ENCODE results near the gene KRT9.
A peak's percentile ranks its signal among the peaks of the same experiment; 100 is the strongest.
"Not testable (repeated sequence)": the region's sequence is repeated elsewhere in the genome, so short reads cannot be mapped to it uniquely, and the experiment has no call there.

Gene KRT9

DNA sequence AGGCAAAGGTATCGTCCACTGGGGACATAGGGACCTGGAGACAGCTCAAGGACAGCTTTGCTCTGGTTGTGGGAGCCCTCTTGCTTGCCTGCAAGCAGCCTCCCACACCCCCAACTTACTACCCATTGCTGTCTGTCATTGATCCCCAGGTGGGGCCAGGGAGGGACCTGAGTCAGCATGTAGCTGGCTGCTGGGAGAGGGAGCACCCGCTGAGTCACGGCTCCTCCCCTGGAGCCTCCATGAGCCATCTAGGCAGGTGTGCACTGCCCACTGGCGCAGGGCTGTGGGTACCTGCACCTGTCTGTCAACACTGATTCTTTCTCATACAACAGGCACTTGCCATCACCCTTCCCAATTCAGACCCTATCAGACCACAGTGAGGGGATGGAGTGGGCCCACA is 4.9 kb upstream of the KRT9 start:
- DNase-seq, H3K4me1 Mint-ChIP-seq, H3K4me3 Mint-ChIP-seq, CTCF ChIA-PET, H3K9me3 Mint-ChIP-seq, H3K27ac Mint-ChIP-seq, H3K36me3 Mint-ChIP-seq: not testable (repeated sequence)
- peaks cover 66% of the 10 kb centered on the region for H3K27me3 Mint-ChIP-seq

DNA sequence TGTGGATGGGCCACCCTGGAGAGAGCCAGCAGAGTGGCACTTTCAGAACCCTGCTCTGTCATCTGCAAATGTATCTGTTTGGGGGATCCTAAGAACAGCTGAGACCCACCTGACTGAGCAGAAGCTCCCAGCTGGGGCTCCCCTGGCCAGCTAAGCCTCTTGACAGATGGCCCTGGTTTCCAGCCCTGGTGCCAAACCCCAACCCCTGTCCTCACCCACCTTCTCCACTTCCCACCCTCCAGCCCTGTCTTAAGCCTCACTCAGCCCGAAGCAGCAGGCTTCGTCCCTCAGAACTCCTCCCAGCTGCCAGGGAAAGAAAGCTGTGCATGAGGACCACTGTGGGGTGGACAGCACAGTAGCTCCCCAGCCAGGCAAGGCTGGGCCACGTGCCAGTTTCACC is 3.5 kb upstream of the KRT9 start:
- no peak overlapping the region for H3K27ac Mint-ChIP-seq
- no peaks in the 10 kb centered on the region for H3K36me3 Mint-ChIP-seq
- peaks cover 65% of the 10 kb centered on the region for H3K27me3 Mint-ChIP-seq
- no peak for DNase-seq
- H3K9me3 Mint-ChIP-seq = no peaks in the 10 kb centered on the region
- no peak overlapping the region for H3K4me3 Mint-ChIP-seq
- no peaks in the 10 kb centered on the region for H3K4me1 Mint-ChIP-seq
- CTCF ChIA-PET = no interaction called here

DNA sequence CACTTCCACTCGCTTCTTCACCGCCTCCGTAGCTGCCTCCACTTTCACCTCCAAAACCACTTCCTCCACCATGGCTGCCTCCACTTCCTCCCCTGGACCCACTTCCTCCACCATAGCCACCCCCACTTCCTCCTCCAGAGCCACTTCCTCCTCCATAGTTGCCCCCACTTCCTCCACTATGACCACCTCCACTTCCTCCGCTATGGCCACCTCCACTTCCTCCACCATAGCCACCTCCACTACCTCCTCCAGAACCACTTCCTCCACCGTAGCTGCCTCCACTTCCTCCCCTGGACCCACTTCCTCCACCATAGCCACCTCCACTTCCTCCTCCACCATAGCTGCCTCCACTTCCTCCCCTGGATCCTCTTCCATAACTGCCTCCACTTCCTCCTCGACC is 4.5 kb downstream of the KRT9 start:
- DNase-seq = no peak

DNA sequence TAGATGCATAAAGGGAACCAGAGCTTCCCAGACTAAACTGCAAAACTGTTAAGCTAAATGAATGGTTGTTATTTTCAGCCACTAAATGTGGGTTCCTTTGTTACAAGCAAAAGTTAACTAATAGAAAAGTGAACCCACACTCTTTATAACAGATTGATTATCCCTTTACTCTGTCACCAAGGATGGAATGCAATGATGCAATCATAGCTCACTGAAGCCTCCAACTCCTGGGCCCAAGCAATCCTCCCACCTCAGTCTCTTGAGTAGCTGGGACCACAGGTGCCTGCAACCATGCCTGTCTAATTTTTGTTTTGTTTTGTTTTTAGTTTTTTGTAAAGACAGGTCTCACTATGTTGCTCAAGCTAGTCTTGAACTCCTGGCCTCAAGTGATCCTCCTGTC is 6.5 kb downstream of the KRT9 start:
- CTCF ChIA-PET = interaction anchor here (2.3 kb wide), 1 partner anchor 16 kb away, joined by 11 read pairs; no protein-coding TSS in a partner anchor
- no peak overlapping the region for H3K4me3 Mint-ChIP-seq
- peaks cover 23% of the 10 kb centered on the region for H3K9me3 Mint-ChIP-seq
- H3K4me1 Mint-ChIP-seq = peaks cover 8% of the 10 kb centered on the region
- peaks cover 4% of the 10 kb centered on the region for H3K36me3 Mint-ChIP-seq
- H3K27me3 Mint-ChIP-seq = peaks cover 58% of the 10 kb centered on the region
- no peak overlapping the region for H3K27ac Mint-ChIP-seq
- no peak for DNase-seq

More for the DNA sequence above, 4.5 kb downstream of the KRT9 start:
- H3K4me3 Mint-ChIP-seq = no peak overlapping the region
- CTCF ChIA-PET = interaction anchor here (2.1 kb wide), 1 partner anchor 19 kb away, joined by 9 read pairs; no protein-coding TSS in a partner anchor
- peaks cover 8% of the 10 kb centered on the region for H3K4me1 Mint-ChIP-seq
- peak overlapping the region; percentile 76 for H3K27ac Mint-ChIP-seq
- peaks cover 4% of the 10 kb centered on the region for H3K36me3 Mint-ChIP-seq
- H3K9me3 Mint-ChIP-seq = peaks cover 23% of the 10 kb centered on the region
- H3K27me3 Mint-ChIP-seq = peaks cover 57% of the 10 kb centered on the region

DNA sequence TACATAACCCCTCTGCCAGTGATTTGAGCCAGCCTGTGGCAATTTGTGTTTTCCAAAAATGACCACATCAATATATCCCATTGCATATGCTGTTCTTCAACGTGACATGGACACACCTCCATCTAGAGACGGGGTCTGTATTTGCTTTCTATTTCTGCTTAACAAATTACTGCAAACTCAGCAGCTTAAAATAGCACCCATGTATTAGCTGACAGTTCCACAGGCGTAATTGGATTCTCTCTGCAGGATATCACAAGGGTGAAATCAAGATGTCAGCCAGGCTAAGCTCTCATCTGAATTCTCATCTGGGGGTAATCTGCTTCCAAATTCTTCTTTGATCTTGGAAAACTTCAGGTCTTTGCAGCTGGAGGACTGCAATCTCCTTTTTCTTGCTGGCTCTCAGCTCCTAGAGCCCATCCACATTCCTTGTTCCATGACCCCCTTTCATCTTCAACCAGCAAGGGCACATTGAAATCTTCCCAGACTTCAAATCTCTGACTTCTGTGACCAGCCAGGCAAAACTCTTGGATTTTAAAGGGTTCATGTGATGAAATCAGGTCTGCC is 8.2 kb downstream of the KRT9 start:
- peaks cover 8% of the 10 kb centered on the region for H3K4me1 Mint-ChIP-seq
- peaks cover 4% of the 10 kb centered on the region for H3K36me3 Mint-ChIP-seq
- H3K27ac Mint-ChIP-seq = no peak overlapping the region
- no peak overlapping the region for H3K4me3 Mint-ChIP-seq
- no peak for DNase-seq
- H3K27me3 Mint-ChIP-seq = peaks cover 57% of the 10 kb centered on the region
- CTCF ChIA-PET = interaction anchor here (1.7 kb wide), 1 partner anchor 14 kb away, joined by 4 read pairs; no protein-coding TSS in a partner anchor
- H3K9me3 Mint-ChIP-seq = peaks cover 19% of the 10 kb centered on the region

DNA sequence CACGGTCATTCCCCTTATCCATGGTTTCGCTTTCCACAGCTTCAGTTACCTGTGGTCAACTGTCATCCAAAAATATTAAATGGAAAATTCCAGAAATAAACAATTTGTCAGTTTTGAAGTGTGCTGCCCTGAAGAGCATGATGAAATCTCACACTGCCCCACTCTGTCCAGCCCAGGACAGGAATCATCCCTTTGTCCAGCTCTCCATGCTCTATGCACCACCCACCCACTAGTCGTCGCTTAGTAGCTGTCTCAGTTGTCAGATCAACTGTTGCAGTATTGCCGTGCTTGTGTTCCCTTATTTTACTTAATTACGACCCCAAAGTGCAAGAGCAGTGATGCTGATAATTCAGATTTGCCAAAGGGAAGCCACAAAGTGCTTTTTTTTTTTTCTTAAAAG is 10.3 kb downstream of the KRT9 start:
- peaks cover 2% of the 10 kb centered on the region for H3K9me3 Mint-ChIP-seq
- CTCF ChIA-PET = interaction anchor here (4.7 kb wide), 1 partner anchor 12 kb away, joined by 33 read pairs; no protein-coding TSS in a partner anchor

DNA sequence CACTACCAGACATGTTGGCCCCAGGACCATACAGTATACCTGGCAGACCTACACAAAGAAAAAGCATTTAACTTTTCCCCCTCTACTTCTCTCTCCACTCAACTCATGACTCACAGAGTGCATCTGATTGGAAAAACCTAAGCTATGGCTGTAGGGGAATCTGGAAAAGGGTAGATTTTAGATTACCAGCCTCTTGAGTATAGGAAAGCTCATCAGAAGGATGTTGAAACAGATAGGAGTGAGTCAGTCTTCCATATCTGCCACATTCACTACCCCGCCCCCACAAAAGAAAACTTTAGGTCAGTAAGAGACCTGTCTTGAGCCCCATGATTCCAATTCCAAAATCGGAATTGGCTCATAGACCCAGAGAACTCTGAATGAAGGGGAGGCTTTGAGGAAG is 12.3 kb downstream of the KRT9 start:
- Mint-ChIP-seq H3K27ac (no peak overlapping the region), H3K27me3 (peaks cover 66% of the 10 kb centered on the region), H3K4me3 (no peak overlapping the region), H3K9me3 (no peaks in the 10 kb centered on the region), H3K36me3 (no peaks in the 10 kb centered on the region), H3K4me1 (no peaks in the 10 kb centered on the region)
- DNase-seq = no peak
- CTCF ChIA-PET = interaction anchor here (1.6 to 4.7 kb wide), 2 partner anchors 10 to 103 kb away, joined by 5 to 33 read pairs; no protein-coding TSS in a partner anchor

More for the DNA sequence above, 10.3 kb downstream of the KRT9 start:
- Mint-ChIP-seq H3K27ac (no peak overlapping the region), H3K4me3 (no peak overlapping the region), H3K27me3 (peaks cover 58% of the 10 kb centered on the region), H3K36me3 (no peaks in the 10 kb centered on the region), H3K4me1 (no peaks in the 10 kb centered on the region)
- no peak for DNase-seq

DNA sequence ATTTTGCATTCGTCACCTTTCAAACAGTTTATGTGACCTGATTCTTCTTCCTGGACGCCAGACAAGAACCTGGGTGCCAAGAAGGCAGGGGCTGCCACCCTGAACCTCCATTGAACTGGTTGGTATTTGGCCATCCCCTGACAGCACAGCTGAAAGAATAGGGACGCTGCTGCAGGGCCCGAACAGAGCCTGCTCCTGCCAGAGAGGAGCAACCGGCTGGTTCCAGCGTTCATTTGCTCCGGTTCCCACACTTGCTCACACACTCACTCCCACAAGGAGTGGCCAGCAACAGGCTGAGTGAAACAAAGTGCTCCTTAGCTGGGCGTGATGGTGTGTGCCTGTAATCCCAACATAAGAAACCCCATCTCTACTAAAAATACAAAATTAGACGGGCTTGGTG is 14.9 kb downstream of the KRT9 start:
- Mint-ChIP-seq H3K4me3 (no peak overlapping the region), H3K4me1 (no peaks in the 10 kb centered on the region), H3K9me3 (no peaks in the 10 kb centered on the region), H3K27me3 (peaks cover 61% of the 10 kb centered on the region), H3K36me3 (no peaks in the 10 kb centered on the region), H3K27ac (no peak overlapping the region)
- CTCF ChIA-PET = interaction anchor here (0.9 kb wide), 1 partner anchor 92 kb away, joined by 4 read pairs; no protein-coding TSS in a partner anchor
- no peak for DNase-seq

DNA sequence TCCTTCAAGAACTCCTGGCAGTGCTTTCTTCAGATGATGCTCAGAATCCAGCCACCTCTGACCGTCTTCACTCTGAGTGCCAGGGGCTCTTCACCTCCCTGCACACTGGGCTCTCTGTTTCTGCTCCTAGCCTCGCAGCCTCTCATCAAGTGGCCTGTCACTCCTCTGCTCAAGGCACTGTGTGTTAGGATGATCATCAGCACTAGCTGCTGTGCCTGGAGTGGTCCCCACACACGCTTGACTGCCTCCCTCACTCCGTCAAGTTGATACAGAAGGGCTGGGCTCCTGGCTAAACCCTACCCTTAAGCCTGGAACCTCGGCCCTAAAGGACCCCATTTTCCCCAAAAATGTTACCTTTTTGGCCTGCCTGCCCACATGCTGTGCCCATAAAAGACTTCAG is 15.6 kb downstream of the KRT9 start:
- Mint-ChIP-seq H3K9me3 (no peaks in the 10 kb centered on the region), H3K4me3 (no peak overlapping the region)
- CTCF ChIA-PET = no interaction called here

DNA sequence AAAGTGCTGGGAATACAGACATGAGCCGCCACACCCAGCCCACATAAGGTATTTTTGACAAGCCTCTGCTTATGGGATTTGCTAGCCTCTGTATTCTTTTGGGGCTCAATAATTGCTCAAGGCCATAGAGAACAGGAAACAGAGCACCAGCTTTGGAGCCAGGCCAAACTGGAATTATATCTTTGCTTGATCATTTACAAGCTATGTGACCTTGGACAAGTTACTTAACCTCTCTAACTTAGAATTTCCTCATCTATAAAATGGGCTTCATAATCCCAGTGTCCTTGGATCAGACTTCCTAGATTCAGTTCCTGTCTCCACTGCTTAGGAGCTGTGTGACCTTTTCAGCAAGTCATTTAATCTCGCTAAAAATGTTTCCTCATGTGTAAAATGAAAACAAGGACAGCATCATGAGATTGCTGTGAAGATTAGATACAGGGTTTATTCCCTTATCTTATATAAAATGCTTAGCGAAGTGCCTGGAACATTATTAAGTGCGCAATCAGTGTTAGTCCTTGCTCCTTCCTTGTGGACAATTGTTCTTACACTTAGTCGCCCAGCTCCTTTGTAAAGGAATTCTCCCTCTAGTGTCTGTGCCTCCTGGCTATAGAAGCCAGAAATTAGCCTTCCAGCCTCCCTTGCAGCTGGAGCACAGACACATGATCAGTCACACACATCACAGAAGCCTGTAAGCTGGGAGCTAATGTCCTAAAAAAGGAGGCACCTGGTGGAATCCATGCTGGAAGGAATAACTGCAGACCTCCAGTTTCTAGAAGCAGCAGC is 16.6 kb downstream of the KRT9 start:
- no peaks in the 10 kb centered on the region for H3K36me3 Mint-ChIP-seq
- H3K4me1 Mint-ChIP-seq = no peaks in the 10 kb centered on the region
- no peak for DNase-seq
- H3K27me3 Mint-ChIP-seq = peaks cover 58% of the 10 kb centered on the region
- no peak overlapping the region for H3K4me3 Mint-ChIP-seq
- CTCF ChIA-PET = interaction anchor here (1.0 kb wide), 1 partner anchor 108 kb away, joined by 3 read pairs; no protein-coding TSS in a partner anchor
- H3K9me3 Mint-ChIP-seq = no peaks in the 10 kb centered on the region
- H3K27ac Mint-ChIP-seq = no peak overlapping the region

More for the DNA sequence above, 15.6 kb downstream of the KRT9 start:
- Mint-ChIP-seq H3K4me1 (no peaks in the 10 kb centered on the region), H3K36me3 (no peaks in the 10 kb centered on the region), H3K27ac (no peak overlapping the region), H3K27me3 (peaks cover 61% of the 10 kb centered on the region)
- DNase-seq = no peak

DNA sequence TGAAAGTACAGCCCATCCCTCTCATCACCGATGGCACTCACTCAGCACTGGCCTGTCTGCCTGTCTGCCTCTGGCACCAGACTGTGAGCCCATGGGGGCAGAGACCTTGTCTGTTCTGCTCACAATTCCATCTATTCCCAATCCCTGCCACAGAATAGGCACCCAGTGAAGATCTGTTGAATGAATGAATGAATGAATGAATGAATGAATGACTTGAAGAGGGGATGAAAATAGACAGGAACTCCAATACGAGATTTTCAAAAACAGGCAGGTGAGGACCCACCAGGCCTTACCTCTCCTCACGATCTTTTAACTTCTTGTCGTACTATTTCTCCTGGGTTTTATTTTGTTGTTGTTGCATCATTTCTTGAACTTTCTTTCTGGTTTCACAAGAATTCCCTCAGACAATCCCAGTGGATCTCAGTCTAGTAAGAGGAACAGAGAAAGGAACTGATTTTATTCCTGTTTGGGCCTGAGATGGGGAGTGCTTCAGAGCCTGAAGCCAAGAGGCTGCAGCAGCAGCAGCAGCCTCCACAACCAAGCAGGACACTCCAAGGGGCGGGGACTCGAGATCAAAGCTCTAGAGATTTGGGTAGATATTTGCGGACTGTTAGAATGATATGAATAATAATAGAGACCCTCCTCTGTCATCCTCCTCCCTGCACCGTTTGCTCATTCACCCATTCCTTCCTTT is 17.7 kb downstream of the KRT9 start:
- peaks cover 6% of the 10 kb centered on the region for H3K4me1 Mint-ChIP-seq
- no peaks in the 10 kb centered on the region for H3K9me3 Mint-ChIP-seq
- H3K36me3 Mint-ChIP-seq = no peaks in the 10 kb centered on the region
- H3K27me3 Mint-ChIP-seq = peaks cover 50% of the 10 kb centered on the region
- CTCF ChIA-PET = interaction anchor here (6.8 kb wide), 1 partner anchor 110 kb away, joined by 165 read pairs; no protein-coding TSS in a partner anchor
- no peak overlapping the region for H3K4me3 Mint-ChIP-seq
- DNase-seq = no peak
- no peak overlapping the region for H3K27ac Mint-ChIP-seq

DNA sequence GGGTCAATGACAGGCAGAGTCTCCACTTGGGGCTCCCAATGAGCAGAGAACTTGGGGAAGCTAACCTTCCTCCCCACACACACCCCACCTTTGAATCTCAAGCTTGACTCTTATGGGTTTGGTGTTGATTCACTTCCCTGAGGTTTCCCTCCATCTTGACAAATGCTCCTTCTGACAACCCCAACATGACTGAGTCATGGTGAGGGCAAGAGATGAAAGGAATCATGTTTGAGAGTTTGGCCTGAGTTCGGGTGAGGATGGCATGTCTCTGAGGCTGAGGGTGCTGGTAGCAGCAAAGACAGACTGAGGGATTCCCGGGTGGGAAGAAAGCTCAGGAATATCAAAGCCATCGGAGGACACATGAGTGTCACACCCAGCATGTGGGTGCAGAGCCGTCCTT is 18.7 kb downstream of the KRT9 start:
- no peak overlapping the region for H3K4me3 Mint-ChIP-seq
- DNase-seq = no peak
- CTCF ChIA-PET = interaction anchor here (0.7 to 6.8 kb wide), 3 partner anchors 97 to 696 kb away, joined by 3 to 165 read pairs (median 142); no protein-coding TSS in a partner anchor
- no peak overlapping the region for H3K27ac Mint-ChIP-seq
- no peaks in the 10 kb centered on the region for H3K36me3 Mint-ChIP-seq
- no peaks in the 10 kb centered on the region for H3K9me3 Mint-ChIP-seq
- peaks cover 57% of the 10 kb centered on the region for H3K27me3 Mint-ChIP-seq
- H3K4me1 Mint-ChIP-seq = peaks cover 16% of the 10 kb centered on the region

DNA sequence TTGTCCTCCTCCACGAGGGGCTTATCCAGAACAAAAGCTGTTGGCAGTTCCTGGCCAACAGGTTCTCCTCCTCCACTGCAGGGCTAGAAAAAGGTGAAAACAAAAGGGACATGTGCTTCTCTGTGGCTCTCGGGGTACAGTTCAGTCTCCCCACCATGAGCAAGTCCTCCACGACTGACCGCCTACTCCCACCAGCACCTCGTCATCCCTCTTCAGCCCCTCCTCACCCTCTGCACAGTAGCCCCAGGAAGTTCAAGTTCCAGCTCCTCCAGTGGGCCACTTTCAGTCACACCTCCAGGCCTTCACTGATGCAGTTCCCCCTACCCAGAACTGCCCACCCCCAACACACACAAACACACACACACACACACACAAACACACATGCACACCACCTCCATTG is 19.4 kb downstream of the KRT9 start:
- Mint-ChIP-seq H3K4me3 (no peak overlapping the region), H3K4me1 (peaks cover 23% of the 10 kb centered on the region), H3K27ac (no peak overlapping the region), H3K36me3 (no peaks in the 10 kb centered on the region), H3K27me3 (peaks cover 64% of the 10 kb centered on the region), H3K9me3 (no peaks in the 10 kb centered on the region)
- no peak for DNase-seq
- CTCF ChIA-PET = interaction anchor here (0.7 to 6.8 kb wide), 3 partner anchors 92 to 112 kb away, joined by 3 to 165 read pairs (median 142); no protein-coding TSS in a partner anchor

DNA sequence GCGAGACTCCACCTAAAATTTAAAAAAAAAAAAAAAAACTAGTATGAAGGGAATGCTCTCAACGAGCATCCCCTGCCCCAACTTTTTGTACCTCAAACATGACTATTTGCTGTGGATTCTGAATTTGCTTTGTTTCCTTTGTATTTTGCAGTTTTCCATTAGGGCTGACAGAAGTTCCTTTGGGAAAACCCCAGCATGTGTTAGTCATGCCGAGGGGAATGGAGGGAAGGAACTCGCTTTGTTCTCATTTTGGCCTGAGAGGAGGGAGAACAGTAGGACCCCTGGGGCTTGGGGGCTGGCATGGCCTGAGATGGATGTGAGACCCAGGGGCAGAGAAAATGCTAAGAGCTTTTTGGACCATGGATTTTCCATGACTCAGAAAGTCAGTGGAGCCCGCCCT is 20.5 kb downstream of the KRT9 start:
- no peak overlapping the region for H3K4me3 Mint-ChIP-seq
- no peak overlapping the region for H3K27ac Mint-ChIP-seq
- H3K27me3 Mint-ChIP-seq = peaks cover 61% of the 10 kb centered on the region
- H3K9me3 Mint-ChIP-seq = peaks cover 4% of the 10 kb centered on the region
- H3K36me3 Mint-ChIP-seq = no peaks in the 10 kb centered on the region
- H3K4me1 Mint-ChIP-seq = peaks cover 23% of the 10 kb centered on the region
- CTCF ChIA-PET = interaction anchor here (6.6 to 6.8 kb wide), 2 partner anchors 98 to 113 kb away, joined by 142 to 165 read pairs; no protein-coding TSS in a partner anchor
- DNase-seq = no peak
